GM23338 (cell line): Measurements from ENCODE around the gene DAW1. TPM values are rescaled to one million over a fixed set of nuclear protein-coding genes. Genes with fewer than 3 reads are reported as not detected.

Source experiments
- ATAC-seq: fragments of 200-7000 bp; cut with Tn5 transposase; 3 replicates; pipeline ENCODE4 v1.9.1; 2020
- DNase-seq: peaks from one replicate; pipeline ENCODE4 v3.0.0-alpha.2; 2015; ENCODE audit warnings: low spot score
- H2AFZ ChIP-seq: fragments of 200-600 bp; sonication (generic); 2 replicates; pipeline ENCODE4 v1.8.0; 2016; ENCODE audit warnings: antibody characterized with exemption, mild to moderate bottlenecking, moderate library complexity
- H3F3A ChIP-seq: fragments of 200-600 bp; sonication (generic); replicated peaks from 2 replicates; pipeline ENCODE4 v1.8.0; 2017; ENCODE audit warnings: antibody characterized with exemption, mixed run types, low read depth
- H3K27ac ChIP-seq: fragments of 200-600 bp; sonication (generic); 2 replicates; pipeline ENCODE4 v1.6.1; 2016; ENCODE audit warnings: low read depth
- H3K27me3 ChIP-seq: fragments of 200-600 bp; sonication (generic); 2 replicates; pipeline ENCODE4 v1.8.0; 2016; ENCODE audit warnings: mild to moderate bottlenecking, mixed run types, moderate library complexity; ENCODE audit not compliant: insufficient read depth
- H3K36me3 ChIP-seq: fragments of 200-600 bp; sonication (generic); 2 replicates; pipeline ENCODE4 v1.8.0; 2016; ENCODE audit warnings: mild to moderate bottlenecking; ENCODE audit not compliant: insufficient read depth
- H3K4me1 ChIP-seq: fragments of 200-600 bp; sonication (generic); 2 replicates; pipeline ENCODE4 v1.8.0; 2016; ENCODE audit warnings: mild to moderate bottlenecking, moderate library complexity; ENCODE audit not compliant: insufficient read depth
- H3K4me2 ChIP-seq: fragments of 200-600 bp; sonication (generic); 2 replicates; pipeline ENCODE4 v1.7.1; 2017; ENCODE audit warnings: mixed run types
- H3K4me3 ChIP-seq: fragments of 200-600 bp; sonication (generic); 2 replicates; pipeline ENCODE4 v1.6.1; 2016; ENCODE audit warnings: mixed run types
- H3K79me2 ChIP-seq: fragments of 200-600 bp; sonication (generic); replicated peaks from 2 replicates; pipeline ENCODE4 v1.8.0; 2017; ENCODE audit warnings: mild to moderate bottlenecking; ENCODE audit not compliant: insufficient read depth
- H3K9me2 ChIP-seq: fragments of 200-600 bp; sonication (generic); 2 replicates; pipeline ENCODE4 v1.8.0; 2017; ENCODE audit not compliant: insufficient read depth
- H4K20me1 ChIP-seq: fragments of 200-600 bp; sonication (generic); replicated peaks from 2 replicates; pipeline ENCODE4 v1.8.0; 2017; ENCODE audit warnings: mild to moderate bottlenecking; ENCODE audit not compliant: insufficient read depth
- H3K27ac Mint-ChIP-seq: 2 replicates; pipeline ENCODE4 v1.8.0; 2020; ENCODE audit warnings: inconsistent platforms, mild to moderate bottlenecking, moderate library complexity, mixed read lengths
- H3K27me3 Mint-ChIP-seq: 3 replicates; pipeline ENCODE4 v1.8.0; 2022; ENCODE audit warnings: low read depth, mild to moderate bottlenecking, moderate library complexity, mixed read lengths, inconsistent platforms; ENCODE audit not compliant: insufficient read depth, poor library complexity
- H3K36me3 Mint-ChIP-seq: 3 replicates; pipeline ENCODE4 v1.8.0; 2021; ENCODE audit warnings: low read depth, mild to moderate bottlenecking, inconsistent platforms, moderate library complexity, mixed read lengths
- H3K4me1 Mint-ChIP-seq: 3 replicates; pipeline ENCODE4 v1.8.0; 2020; ENCODE audit warnings: mild to moderate bottlenecking, inconsistent platforms, mixed read lengths
- H3K4me3 Mint-ChIP-seq: 3 replicates; pipeline ENCODE4 v1.8.0; 2021; ENCODE audit warnings: moderate library complexity, mild to moderate bottlenecking, inconsistent platforms, mixed read lengths
- H3K9me3 Mint-ChIP-seq: 3 replicates; pipeline ENCODE4 v1.8.0; 2020; ENCODE audit warnings: moderate library complexity, mild to moderate bottlenecking, inconsistent platforms, mixed read lengths
- CREB1 ChIP-seq: fragments of 250-450 bp; sonication (Bioruptor Pico); IDR thresholded peaks from 2 replicates; pipeline ENCODE4 v1.5.0; 2020; ENCODE audit warnings: low read depth, mild to moderate bottlenecking, moderate library complexity
- EZH2 ChIP-seq: fragments of 200-600 bp; sonication (generic); IDR thresholded peaks from one replicate; pipeline ENCODE4 v1.8.0; 2017; ENCODE audit warnings: antibody characterized with exemption, mild to moderate bottlenecking, low read depth; ENCODE audit not compliant: unreplicated experiment
- EZH2phosphoT487 ChIP-seq: fragments of 200-600 bp; sonication (generic); IDR thresholded peaks from one replicate; pipeline ENCODE4 v1.8.1; 2018; ENCODE audit warnings: antibody characterized with exemption; ENCODE audit not compliant: unreplicated experiment
- JUNB ChIP-seq: IDR thresholded peaks from one replicate; pipeline ENCODE4 v1.6.1; 2016; ENCODE audit warnings: antibody characterized with exemption; ENCODE audit not compliant: unreplicated experiment
- NANOG ChIP-seq: IDR thresholded peaks from 2 replicates; pipeline ENCODE4 v1.6.1; 2016; ENCODE audit warnings: antibody characterized with exemption, borderline replicate concordance
- POLR2AphosphoS5 ChIP-seq: IDR thresholded peaks from 2 replicates; pipeline ENCODE4 v1.6.1; 2016; ENCODE audit warnings: antibody characterized with exemption, low read depth
- STAT1 ChIP-seq: IDR thresholded peaks from one replicate; pipeline ENCODE4 v1.6.1; 2016; ENCODE audit warnings: antibody characterized with exemption; ENCODE audit not compliant: unreplicated experiment
- ZNF114 ChIP-seq: fragments of 250-450 bp; sonication (Bioruptor Pico); IDR thresholded peaks from 2 replicates; pipeline ENCODE4 v1.5.0; 2020; ENCODE audit warnings: mild to moderate bottlenecking, moderate library complexity
- ZNF331 ChIP-seq: fragments of 250-450 bp; sonication (Bioruptor Pico); IDR thresholded peaks from 2 replicates; pipeline ENCODE4 v1.5.0; 2020; ENCODE audit warnings: low read depth, mild to moderate bottlenecking, moderate library complexity
- polyA plus RNA-seq: library from polyadenylated mRNA; unstranded; fragments of >200 nt; fragmentation: Nextera tagmentation; extraction: Ambion mirVana; gene quantifications from 2 replicates; pipeline ENCODE4 v1.2.1, GENCODE V29; 2016
- total RNA-seq: library from RNA; depleted of rRNA; stranded (reverse); fragments of >200 nt; shearing (Covaris generic); gene quantifications from 2 replicates; pipeline ENCODE4 v1.2.3, GENCODE V29; 2014
- TF ChIP-seq, protein P1 (sequence below): fragments of 250-450 bp; sonication (Bioruptor Pico); IDR thresholded peaks from 2 replicates; pipeline ENCODE4 v1.5.0; 2020; ENCODE audit warnings: mild to moderate bottlenecking, moderate library complexity
- TF ChIP-seq, protein P2 (sequence below): IDR thresholded peaks from 2 replicates; pipeline ENCODE4 v1.6.1; 2016; ENCODE audit warnings: antibody characterized with exemption
- TF ChIP-seq, protein P3 (sequence below), 2 experiments: fragments of 200-600 bp in 1 of 2; sonication (generic) in 1 of 2; conservative IDR thresholded peaks; 2 replicates each; pipeline versions ENCODE4 v1.5.1 to v1.6.1; 2016 to 2017; ENCODE audit warnings: antibody characterized with exemption in 2 of 2, low read depth in 2 of 2, mild to moderate bottlenecking in 2 of 2, moderate library complexity in 1 of 2

Gene DAW1
- total and polyA plus RNA-seq, 2 experiments from 2014 or later: 0.71 to 2.0 TPM

DNA sequence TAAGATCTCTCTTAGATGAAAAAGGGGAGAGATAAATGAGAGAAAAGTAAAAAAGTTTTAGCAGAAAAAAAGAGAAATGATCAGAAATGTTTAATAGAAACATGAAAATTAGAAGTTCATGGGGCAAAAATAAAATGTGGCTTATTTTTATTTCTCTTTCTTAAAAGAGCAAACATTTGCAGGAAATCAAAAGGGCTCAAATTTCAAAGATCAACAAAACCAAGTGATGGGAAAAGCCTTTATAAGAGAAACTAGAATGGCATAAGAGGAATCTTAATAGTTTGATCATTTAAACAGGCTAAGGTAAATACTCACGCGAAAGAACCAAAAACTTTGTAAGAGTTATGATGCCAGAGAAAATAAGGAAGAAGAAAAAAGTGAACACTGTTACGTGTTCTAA, 23.3 kb upstream of the DAW1 start (continued):
- TF ChIP-seq NANOG (no peak), EZH2phosphoT487 (no peak), ZNF331 (CRISPR knock-in tag) (no peak), STAT1 (no peak)
- TF ChIP-seq, protein P1, sequence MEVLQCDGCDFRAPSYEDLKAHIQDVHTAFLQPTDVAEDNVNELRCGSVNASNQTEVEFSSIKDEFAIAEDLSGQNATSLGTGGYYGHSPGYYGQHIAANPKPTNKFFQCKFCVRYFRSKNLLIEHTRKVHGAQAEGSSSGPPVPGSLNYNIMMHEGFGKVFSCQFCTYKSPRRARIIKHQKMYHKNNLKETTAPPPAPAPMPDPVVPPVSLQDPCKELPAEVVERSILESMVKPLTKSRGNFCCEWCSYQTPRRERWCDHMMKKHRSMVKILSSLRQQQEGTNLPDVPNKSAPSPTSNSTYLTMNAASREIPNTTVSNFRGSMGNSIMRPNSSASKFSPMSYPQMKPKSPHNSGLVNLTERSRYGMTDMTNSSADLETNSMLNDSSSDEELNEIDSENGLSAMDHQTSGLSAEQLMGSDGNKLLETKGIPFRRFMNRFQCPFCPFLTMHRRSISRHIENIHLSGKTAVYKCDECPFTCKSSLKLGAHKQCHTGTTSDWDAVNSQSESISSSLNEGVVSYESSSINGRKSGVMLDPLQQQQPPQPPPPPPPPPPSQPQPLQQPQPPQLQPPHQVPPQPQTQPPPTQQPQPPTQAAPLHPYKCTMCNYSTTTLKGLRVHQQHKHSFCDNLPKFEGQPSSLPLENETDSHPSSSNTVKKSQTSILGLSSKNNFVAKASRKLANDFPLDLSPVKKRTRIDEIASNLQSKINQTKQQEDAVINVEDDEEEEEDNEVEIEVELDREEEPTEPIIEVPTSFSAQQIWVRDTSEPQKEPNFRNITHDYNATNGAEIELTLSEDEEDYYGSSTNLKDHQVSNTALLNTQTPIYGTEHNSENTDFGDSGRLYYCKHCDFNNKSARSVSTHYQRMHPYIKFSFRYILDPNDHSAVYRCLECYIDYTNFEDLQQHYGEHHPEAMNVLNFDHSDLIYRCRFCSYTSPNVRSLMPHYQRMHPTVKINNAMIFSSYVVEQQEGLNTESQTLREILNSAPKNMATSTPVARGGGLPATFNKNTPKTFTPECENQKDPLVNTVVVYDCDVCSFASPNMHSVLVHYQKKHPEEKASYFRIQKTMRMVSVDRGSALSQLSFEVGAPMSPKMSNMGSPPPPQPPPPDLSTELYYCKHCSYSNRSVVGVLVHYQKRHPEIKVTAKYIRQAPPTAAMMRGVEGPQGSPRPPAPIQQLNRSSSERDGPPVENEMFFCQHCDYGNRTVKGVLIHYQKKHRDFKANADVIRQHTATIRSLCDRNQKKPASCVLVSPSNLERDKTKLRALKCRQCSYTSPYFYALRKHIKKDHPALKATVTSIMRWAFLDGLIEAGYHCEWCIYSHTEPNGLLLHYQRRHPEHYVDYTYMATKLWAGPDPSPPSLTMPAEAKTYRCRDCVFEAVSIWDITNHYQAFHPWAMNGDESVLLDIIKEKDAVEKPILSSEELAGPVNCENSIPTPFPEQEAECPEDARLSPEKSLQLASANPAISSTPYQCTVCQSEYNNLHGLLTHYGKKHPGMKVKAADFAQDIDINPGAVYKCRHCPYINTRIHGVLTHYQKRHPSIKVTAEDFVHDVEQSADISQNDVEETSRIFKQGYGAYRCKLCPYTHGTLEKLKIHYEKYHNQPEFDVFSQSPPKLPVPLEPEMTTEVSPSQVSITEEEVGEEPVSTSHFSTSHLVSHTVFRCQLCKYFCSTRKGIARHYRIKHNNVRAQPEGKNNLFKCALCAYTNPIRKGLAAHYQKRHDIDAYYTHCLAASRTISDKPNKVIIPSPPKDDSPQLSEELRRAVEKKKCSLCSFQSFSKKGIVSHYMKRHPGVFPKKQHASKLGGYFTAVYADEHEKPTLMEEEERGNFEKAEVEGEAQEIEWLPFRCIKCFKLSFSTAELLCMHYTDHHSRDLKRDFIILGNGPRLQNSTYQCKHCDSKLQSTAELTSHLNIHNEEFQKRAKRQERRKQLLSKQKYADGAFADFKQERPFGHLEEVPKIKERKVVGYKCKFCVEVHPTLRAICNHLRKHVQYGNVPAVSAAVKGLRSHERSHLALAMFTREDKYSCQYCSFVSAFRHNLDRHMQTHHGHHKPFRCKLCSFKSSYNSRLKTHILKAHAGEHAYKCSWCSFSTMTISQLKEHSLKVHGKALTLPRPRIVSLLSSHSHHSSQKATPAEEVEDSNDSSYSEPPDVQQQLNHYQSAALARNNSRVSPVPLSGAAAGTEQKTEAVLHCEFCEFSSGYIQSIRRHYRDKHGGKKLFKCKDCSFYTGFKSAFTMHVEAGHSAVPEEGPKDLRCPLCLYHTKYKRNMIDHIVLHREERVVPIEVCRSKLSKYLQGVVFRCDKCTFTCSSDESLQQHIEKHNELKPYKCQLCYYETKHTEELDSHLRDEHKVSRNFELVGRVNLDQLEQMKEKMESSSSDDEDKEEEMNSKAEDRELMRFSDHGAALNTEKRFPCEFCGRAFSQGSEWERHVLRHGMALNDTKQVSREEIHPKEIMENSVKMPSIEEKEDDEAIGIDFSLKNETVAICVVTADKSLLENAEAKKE (CRISPR knock-in tag): no peak

DNA sequence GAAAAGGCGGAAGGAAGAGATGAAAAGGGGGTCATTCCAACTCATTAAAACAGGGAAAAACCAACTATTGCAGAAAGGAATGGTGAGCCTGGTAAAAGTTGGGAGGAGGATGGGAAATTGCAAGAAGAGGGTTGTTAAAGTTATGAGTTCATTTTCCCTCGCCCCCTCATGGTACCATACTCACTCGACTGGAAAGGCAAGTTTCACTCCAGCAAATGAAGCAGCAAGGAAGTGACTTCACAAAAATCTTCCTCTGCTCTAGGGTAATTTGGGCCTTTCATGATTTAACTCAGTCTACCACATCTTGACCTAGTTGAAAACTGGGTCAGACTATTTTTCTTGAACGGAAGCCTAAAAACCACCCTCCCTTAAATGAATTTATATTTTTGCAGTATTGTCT, 22.8 kb upstream of the DAW1 start:
- H3K9me3 Mint-ChIP-seq: peaks cover 3% of the 10 kb centered on the region; the same call in 1 of the 3 replicates
- H3K4me3 Mint-ChIP-seq: no peak overlapping the region
- Histone ChIP-seq H3K4me1 (peaks cover 11% of the 10 kb centered on the region; the same call in 1 of the 2 replicates), H4K20me1 (no peaks in the 10 kb centered on the region), H3K27ac (no peak overlapping the region), H3K79me2 (no peaks in the 10 kb centered on the region), H3K9me2 (0 out of 2 replicates have a peak, but pooled peaks cover 5% of the 10 kb centered on the region), H3K4me2 (0 out of 2 replicates have a peak overlapping the region, but pooled peaks have one; percentile 16), H3F3A (no peaks in the 10 kb centered on the region), H2AFZ (peak overlapping the region; percentile 81; the same call in 1 of the 2 replicates), H3K36me3 (no peaks in the 10 kb centered on the region), H3K27me3 (no peaks in the 10 kb centered on the region), H3K4me3 (no peak overlapping the region)
- peaks cover 4% of the 10 kb centered on the region for H3K27me3 Mint-ChIP-seq
- no peaks in the 10 kb centered on the region for H3K36me3 Mint-ChIP-seq
- no peak overlapping the region for H3K27ac Mint-ChIP-seq
- ATAC-seq (no peak), DNase-seq (peak; percentile 21)
- H3K4me1 Mint-ChIP-seq: peaks cover 21% of the 10 kb centered on the region
- TF ChIP-seq EZH2phosphoT487: no peak
- TF ChIP-seq CREB1 (CRISPR knock-in tag): no peak
- TF ChIP-seq, protein P2, sequence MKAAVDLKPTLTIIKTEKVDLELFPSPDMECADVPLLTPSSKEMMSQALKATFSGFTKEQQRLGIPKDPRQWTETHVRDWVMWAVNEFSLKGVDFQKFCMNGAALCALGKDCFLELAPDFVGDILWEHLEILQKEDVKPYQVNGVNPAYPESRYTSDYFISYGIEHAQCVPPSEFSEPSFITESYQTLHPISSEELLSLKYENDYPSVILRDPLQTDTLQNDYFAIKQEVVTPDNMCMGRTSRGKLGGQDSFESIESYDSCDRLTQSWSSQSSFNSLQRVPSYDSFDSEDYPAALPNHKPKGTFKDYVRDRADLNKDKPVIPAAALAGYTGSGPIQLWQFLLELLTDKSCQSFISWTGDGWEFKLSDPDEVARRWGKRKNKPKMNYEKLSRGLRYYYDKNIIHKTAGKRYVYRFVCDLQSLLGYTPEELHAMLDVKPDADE: no peak
- no peak for TF ChIP-seq EZH2
- no peak for TF ChIP-seq POLR2AphosphoS5
- TF ChIP-seq, protein P3, sequence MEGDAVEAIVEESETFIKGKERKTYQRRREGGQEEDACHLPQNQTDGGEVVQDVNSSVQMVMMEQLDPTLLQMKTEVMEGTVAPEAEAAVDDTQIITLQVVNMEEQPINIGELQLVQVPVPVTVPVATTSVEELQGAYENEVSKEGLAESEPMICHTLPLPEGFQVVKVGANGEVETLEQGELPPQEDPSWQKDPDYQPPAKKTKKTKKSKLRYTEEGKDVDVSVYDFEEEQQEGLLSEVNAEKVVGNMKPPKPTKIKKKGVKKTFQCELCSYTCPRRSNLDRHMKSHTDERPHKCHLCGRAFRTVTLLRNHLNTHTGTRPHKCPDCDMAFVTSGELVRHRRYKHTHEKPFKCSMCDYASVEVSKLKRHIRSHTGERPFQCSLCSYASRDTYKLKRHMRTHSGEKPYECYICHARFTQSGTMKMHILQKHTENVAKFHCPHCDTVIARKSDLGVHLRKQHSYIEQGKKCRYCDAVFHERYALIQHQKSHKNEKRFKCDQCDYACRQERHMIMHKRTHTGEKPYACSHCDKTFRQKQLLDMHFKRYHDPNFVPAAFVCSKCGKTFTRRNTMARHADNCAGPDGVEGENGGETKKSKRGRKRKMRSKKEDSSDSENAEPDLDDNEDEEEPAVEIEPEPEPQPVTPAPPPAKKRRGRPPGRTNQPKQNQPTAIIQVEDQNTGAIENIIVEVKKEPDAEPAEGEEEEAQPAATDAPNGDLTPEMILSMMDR (conservative IDR thresholded peaks at IDR 0.05; ENCODE audit: low read depth in 2 of 2): no peak
- no peak for TF ChIP-seq NANOG
- TF ChIP-seq ZNF114 (CRISPR knock-in tag): no peak
- no peak for TF ChIP-seq JUNB
